Breast epithelium (tissue), 3 donors: ENCODE results near the gene IGSF21.

Experiments used
- CTCF ChIP-seq, 3 donors: fragments of 450-650 bp; IDR thresholded peaks; one replicate each; pipeline ENCODE4 v1.5.1; 2016 to 2017; ENCODE audit warnings: antibody characterized with exemption in 3 of 3, mild to moderate bottlenecking in 3 of 3, moderate library complexity in 3 of 3
- POLR2A ChIP-seq: fragments of 450-650 bp; IDR thresholded peaks from one replicate; pipeline ENCODE4 v1.6.1; 2016; ENCODE audit warnings: antibody characterized with exemption, mild to moderate bottlenecking, moderate library complexity
- POLR2AphosphoS5 ChIP-seq, 3 donors: sonication (generic); formaldehyde crosslinking; IDR thresholded peaks; one replicate each; pipeline ENCODE4 v1.6.1; 2017; ENCODE audit warnings: antibody characterized with exemption in 3 of 3

DNA sequence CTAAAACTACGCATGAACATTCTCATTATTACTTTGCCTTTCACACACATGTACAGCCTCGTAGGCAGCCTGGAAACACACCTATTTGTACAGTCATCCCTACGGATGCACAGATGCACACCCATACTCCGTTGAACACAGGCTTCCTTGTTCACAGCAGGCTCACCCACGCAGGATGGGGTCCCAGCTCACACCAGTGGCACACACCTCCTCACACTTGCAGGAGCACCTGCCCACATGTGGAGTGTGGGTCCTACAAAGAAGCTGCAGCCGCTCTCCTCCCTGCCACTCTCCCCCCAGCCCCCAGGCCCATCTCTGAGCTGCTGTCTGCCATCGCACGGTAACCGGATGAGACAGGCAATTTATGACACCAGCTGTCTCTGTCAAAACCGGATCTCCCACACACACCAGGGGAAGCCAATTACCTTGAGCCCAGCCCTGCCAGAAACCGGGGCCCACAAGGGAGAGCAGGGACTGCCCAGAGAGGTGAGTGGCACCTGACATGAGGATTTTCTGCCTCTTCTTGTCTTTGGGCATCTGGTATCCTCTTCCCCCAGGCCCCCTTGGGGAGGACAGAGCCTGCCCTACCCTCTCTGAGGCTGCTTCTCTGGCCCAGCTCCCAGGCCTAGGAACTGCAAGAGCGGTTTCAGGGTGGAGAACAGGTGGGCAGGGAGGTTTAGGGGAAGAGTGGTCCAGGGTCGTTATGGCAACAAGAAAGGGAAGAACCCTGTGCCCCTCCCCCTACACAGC lies 175.4 kb downstream of the IGSF21 start:
- TF ChIP-seq CTCF (IDR thresholded peaks at IDR 0.05) (no peak), POLR2AphosphoS5 (IDR thresholded peaks at IDR 0.05) (no peak), POLR2A (no peak)
